Activated CD8-positive, alpha-beta T cell treated with anti-CD3 and anti-CD28 coated beads for 36 hours (primary cell): ENCODE measurements around the gene JHY. TPM values are rescaled to one million over a fixed set of nuclear protein-coding genes. Genes with fewer than 3 reads are reported as not detected.

Source experiments
- ATAC-seq: fragments of 200-7000 bp; cut with Tn5 transposase; one replicate; pipeline ENCODE4 v1.10.0; 2021; ENCODE audit warnings: mild to moderate bottlenecking, moderate library complexity
- CTCF ChIA-PET: fragments of 350-600 bp; sonication (Branson Sonifier 250); formaldehyde crosslinking; loops from one replicate; lab custom pipeline; 2021; ENCODE audit warnings: antibody characterized with exemption; lab: Charles Lee
- POLR2A ChIA-PET: fragments of 350-600 bp; sonication (Branson Sonifier 250); formaldehyde crosslinking; loops from one replicate; lab custom pipeline; 2021; ENCODE audit warnings: antibody characterized with exemption; lab: Charles Lee
- DNase-seq: peaks from one replicate; pipeline ENCODE4 v3.0.0-alpha.2; 2020
- H3K27ac Mint-ChIP-seq: one replicate; pipeline ENCODE4 v1.8.0; 2021; ENCODE audit warnings: mild to moderate bottlenecking, mixed read lengths
- H3K27me3 Mint-ChIP-seq: one replicate; pipeline ENCODE4 v1.8.0; 2021; ENCODE audit warnings: mixed read lengths
- H3K36me3 Mint-ChIP-seq: one replicate; pipeline ENCODE4 v1.8.0; 2021; ENCODE audit warnings: low read depth, mixed read lengths
- H3K4me1 Mint-ChIP-seq: one replicate; pipeline ENCODE4 v1.8.0; 2021; ENCODE audit warnings: low read depth, mixed read lengths
- H3K4me3 Mint-ChIP-seq: one replicate; pipeline ENCODE4 v1.8.0; 2021; ENCODE audit warnings: mild to moderate bottlenecking, moderate library complexity, mixed read lengths
- H3K9me3 Mint-ChIP-seq: one replicate; pipeline ENCODE4 v1.8.0; 2021; ENCODE audit warnings: mixed read lengths
- intact Hi-C: fragments of 100-400 bp; cut with micrococcal nuclease; formaldehyde crosslinking; loops from one replicate; pipeline ENCODE4 v1.10.0; 2022
- total RNA-seq, 2 experiments: library from RNA; stranded (reverse); gene quantifications; one replicate each; pipeline ENCODE4 v1.2.3, GENCODE V29; 2021
- TF ChIP-seq, protein P1 (sequence below): fragments of 200-600 bp; IDR thresholded peaks from one replicate; pipeline ENCODE4 v1.8.0; 2022; ENCODE audit warnings: antibody characterized with exemption, mild to moderate bottlenecking

The JHY gene
- total RNA-seq, 2 experiments from 2014 or later: 1.3 to 1.8 TPM

DNA sequence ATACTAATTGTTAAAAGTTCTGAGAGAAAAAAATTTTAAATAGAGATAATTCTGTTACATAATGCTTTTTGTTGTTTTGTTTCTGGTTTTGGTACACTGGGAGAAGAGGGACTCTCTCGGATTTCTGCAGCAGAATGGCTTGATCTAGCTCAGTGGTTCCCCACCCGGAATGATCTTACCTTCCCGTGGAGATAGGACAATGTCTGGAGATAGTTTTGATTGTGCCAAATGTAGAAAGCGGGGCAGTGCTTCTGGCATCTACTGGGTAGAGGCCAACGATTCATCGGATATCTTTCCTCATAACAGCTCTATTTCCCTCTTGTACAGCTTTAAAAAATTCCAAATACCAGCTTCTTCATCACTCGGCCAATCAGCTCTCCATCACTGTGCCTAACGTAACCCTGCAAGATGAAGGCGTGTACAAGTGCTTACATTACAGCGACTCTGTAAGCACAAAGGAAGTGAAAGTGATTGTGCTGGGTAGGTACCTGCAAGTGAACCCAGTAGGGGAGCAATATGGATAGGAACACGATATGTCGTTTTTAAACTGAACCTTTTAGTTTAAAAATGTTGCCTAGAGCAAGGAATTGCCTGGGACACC lies 31.1 kb upstream of the JHY start:
- ATAC-seq: peak; percentile 37
- Mint-ChIP-seq H3K9me3 (no peaks in the 10 kb centered on the region), H3K27ac (peak overlapping the region; percentile 92), H3K4me1 (peaks cover 81% of the 10 kb centered on the region), H3K27me3 (no peaks in the 10 kb centered on the region), H3K4me3 (peak overlapping the region; percentile 65), H3K36me3 (peaks cover 47% of the 10 kb centered on the region)
- intact Hi-C loops: loop anchor here (5.0 to 10.0 kb wide), 4 partner anchors 39 to 219 kb away; no protein-coding TSS in a partner anchor
- CTCF ChIA-PET: interaction anchor here (1.2 to 11.0 kb wide), 20 partner anchors 9 to 271 kb away, joined by 3 to 352 read pairs (median 8); partner anchors contain the start of gene CRTAM
- POLR2A ChIA-PET: interaction anchor here (1.0 to 7.5 kb wide), 8 partner anchors 8 to 210 kb away, joined by 4 to 61 read pairs (median 12); partner anchors contain the start of genes CRTAM and HSPA8
- TF ChIP-seq, protein P1, sequence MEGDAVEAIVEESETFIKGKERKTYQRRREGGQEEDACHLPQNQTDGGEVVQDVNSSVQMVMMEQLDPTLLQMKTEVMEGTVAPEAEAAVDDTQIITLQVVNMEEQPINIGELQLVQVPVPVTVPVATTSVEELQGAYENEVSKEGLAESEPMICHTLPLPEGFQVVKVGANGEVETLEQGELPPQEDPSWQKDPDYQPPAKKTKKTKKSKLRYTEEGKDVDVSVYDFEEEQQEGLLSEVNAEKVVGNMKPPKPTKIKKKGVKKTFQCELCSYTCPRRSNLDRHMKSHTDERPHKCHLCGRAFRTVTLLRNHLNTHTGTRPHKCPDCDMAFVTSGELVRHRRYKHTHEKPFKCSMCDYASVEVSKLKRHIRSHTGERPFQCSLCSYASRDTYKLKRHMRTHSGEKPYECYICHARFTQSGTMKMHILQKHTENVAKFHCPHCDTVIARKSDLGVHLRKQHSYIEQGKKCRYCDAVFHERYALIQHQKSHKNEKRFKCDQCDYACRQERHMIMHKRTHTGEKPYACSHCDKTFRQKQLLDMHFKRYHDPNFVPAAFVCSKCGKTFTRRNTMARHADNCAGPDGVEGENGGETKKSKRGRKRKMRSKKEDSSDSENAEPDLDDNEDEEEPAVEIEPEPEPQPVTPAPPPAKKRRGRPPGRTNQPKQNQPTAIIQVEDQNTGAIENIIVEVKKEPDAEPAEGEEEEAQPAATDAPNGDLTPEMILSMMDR: no peak
- peak; percentile 54 for DNase-seq

DNA sequence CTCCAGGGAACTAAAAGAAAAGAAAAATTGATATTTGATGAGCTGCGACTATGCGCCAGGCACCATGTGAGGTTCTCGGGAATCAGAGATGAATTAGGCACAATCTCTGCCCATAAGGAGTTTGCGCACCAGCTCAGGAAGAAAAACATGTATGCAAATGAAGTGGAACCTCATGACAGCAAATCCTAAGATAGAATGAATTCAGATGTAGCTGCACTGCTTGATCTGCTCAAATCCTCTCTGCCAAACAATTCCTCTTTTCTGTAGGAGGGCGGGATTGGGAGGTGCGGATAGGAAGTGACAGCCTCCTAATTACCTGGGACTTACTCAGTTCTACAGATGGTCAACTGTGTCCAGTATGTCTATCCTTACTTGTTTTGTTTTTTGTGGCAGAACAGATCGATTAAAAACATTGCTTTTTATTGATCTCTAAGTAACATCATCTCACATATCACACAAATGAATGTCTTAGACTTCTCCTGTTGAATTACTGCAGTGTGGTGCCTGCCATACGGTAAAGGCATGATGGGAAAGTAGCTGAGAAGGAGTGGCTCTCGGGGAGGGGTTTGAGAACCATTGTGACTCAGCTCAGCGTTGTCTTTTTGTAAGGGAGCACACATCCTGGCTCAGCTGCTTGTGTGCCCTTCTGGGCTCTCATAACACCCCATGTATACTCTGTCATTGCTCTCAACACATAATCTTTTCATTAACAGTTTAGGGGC lies 30.3 kb upstream of the JHY start:
- intact Hi-C loops: loop anchor here (2.0 to 10.0 kb wide), 5 partner anchors 40 to 220 kb away; no protein-coding TSS in a partner anchor
- Mint-ChIP-seq H3K27me3 (no peaks in the 10 kb centered on the region), H3K4me1 (peaks cover 81% of the 10 kb centered on the region), H3K27ac (peak overlapping the region; percentile 92), H3K36me3 (peaks cover 46% of the 10 kb centered on the region), H3K4me3 (peak overlapping the region; percentile 65), H3K9me3 (no peaks in the 10 kb centered on the region)
- POLR2A ChIA-PET: interaction anchor here (0.6 to 7.5 kb wide), 17 partner anchors 9 to 211 kb away, joined by 3 to 61 read pairs (median 4); partner anchors contain the start of genes CRTAM and HSPA8
- CTCF ChIA-PET: interaction anchor here (0.6 to 11.0 kb wide), 34 partner anchors 8 to 1388 kb away, joined by 3 to 352 read pairs (median 6); partner anchors contain the start of gene CRTAM
- DNase-seq (peak; percentile 73), ATAC-seq (peak; percentile 32)
- TF ChIP-seq, protein P1: no peak

- Mint-ChIP-seq H3K27me3 (no peaks in the 10 kb centered on the region), H3K9me3 (no peaks in the 10 kb centered on the region), H3K36me3 (peaks cover 49% of the 10 kb centered on the region), H3K27ac (peak overlapping the region; percentile 92), H3K4me3 (no peak overlapping the region), H3K4me1 (peaks cover 79% of the 10 kb centered on the region)
- POLR2A ChIA-PET: interaction anchor here (0.6 to 7.5 kb wide), 16 partner anchors 9 to 271 kb away, joined by 3 to 61 read pairs (median 4); partner anchors contain the start of genes CRTAM and HSPA8
- no peak for ATAC-seq
- DNase-seq: no peak
- CTCF ChIA-PET: interaction anchor here (0.6 to 11.0 kb wide), 34 partner anchors 9 to 1388 kb away, joined by 3 to 352 read pairs (median 6); partner anchors contain the start of gene CRTAM
- intact Hi-C loops: loop anchor here (2.0 to 10.0 kb wide), 5 partner anchors 40 to 220 kb away; no protein-coding TSS in a partner anchor
- TF ChIP-seq, protein P1: no peak
Measured at GRCh38 chr11:122852796-122853160, 29.8 kb upstream of the JHY start.

GRCh38 chr11:122853261-122853660 lies 29.3 kb upstream of the JHY start:
- ATAC-seq: no peak
- ChIA-PET POLR2A (interaction anchor here (0.7 to 7.5 kb wide), 15 partner anchors 10 to 272 kb away, joined by 3 to 61 read pairs (median 4); partner anchors contain the start of gene CRTAM), CTCF (interaction anchor here (0.6 to 11.0 kb wide), 43 partner anchors 9 to 275 kb away, joined by 3 to 352 read pairs (median 6); partner anchors contain the start of gene CRTAM)
- TF ChIP-seq, protein P1: no peak
- no peak overlapping the region for H3K4me3 Mint-ChIP-seq
- H3K27me3 Mint-ChIP-seq: no peaks in the 10 kb centered on the region
- peaks cover 74% of the 10 kb centered on the region for H3K4me1 Mint-ChIP-seq
- no peaks in the 10 kb centered on the region for H3K9me3 Mint-ChIP-seq
- peaks cover 52% of the 10 kb centered on the region for H3K36me3 Mint-ChIP-seq
- DNase-seq: no peak
- H3K27ac Mint-ChIP-seq: peak overlapping the region; percentile 92
- intact Hi-C loops: loop anchor here (2.0 to 10.0 kb wide), 5 partner anchors 41 to 221 kb away; no protein-coding TSS in a partner anchor
